Activated naive CD4-positive, alpha-beta T cell treated with anti-CD3 and anti-CD28 coated beads, Interleukin-2, amount 50 U/mL, for 24 hours (primary cell): ENCODE data around the gene CDH13.

Source experiments
- H3K27ac Mint-ChIP-seq: one replicate; pipeline ENCODE4 v1.8.0; 2021; ENCODE audit warnings: mild to moderate bottlenecking, mixed read lengths
- H3K27me3 Mint-ChIP-seq: one replicate; pipeline ENCODE4 v1.8.0; 2021; ENCODE audit warnings: mixed read lengths
- H3K36me3 Mint-ChIP-seq: one replicate; pipeline ENCODE4 v1.8.0; 2021; ENCODE audit warnings: mixed read lengths
- H3K4me1 Mint-ChIP-seq: one replicate; pipeline ENCODE4 v1.8.0; 2021; ENCODE audit warnings: mixed read lengths
- H3K4me3 Mint-ChIP-seq: one replicate; pipeline ENCODE4 v1.8.0; 2021; ENCODE audit warnings: mild to moderate bottlenecking, mixed read lengths
- H3K9me3 Mint-ChIP-seq: one replicate; pipeline ENCODE4 v1.8.0; 2021; ENCODE audit warnings: mixed read lengths

CDH13 gene

DNA sequence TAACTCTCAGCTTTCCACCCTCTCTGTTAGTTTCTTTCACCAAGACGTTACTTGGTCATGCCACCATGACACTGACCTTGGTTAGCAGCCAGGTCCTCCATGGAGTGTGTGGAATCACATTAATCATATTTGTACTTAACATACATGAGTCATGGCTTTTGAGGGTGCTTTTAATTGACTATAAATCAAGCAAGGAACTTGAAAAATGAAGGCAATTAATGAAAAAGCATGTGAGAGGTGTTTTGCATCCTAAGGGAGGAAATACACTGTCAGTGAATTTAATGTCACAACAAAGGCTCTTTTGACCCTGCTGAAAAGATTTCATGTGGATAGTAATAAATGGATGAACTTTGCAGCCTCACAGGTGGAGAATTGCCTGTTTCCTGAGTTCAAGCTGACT, 240.7 kb downstream of the CDH13 start:
- Mint-ChIP-seq H3K4me3 (no peak overlapping the region), H3K27me3 (no peaks in the 10 kb centered on the region), H3K9me3 (peaks cover 6% of the 10 kb centered on the region), H3K27ac (no peak overlapping the region), H3K4me1 (no peaks in the 10 kb centered on the region), H3K36me3 (no peaks in the 10 kb centered on the region)

- Mint-ChIP-seq H3K36me3 (no peaks in the 10 kb centered on the region), H3K9me3 (peaks cover 6% of the 10 kb centered on the region), H3K27ac (no peak overlapping the region), H3K4me1 (no peaks in the 10 kb centered on the region), H3K4me3 (no peak overlapping the region), H3K27me3 (no peaks in the 10 kb centered on the region)
Measured at GRCh38 chr16:82874271-82874670, 247.5 kb downstream of the CDH13 start.

GRCh38 chr16:82874672-82875071, 247.9 kb downstream of the CDH13 start:
- no peaks in the 10 kb centered on the region for H3K4me1 Mint-ChIP-seq
- no peak overlapping the region for H3K4me3 Mint-ChIP-seq
- H3K9me3 Mint-ChIP-seq, result peaks cover 6% of the 10 kb centered on the region
- H3K27ac Mint-ChIP-seq, result no peak overlapping the region
- H3K27me3 Mint-ChIP-seq, result no peaks in the 10 kb centered on the region
- no peaks in the 10 kb centered on the region for H3K36me3 Mint-ChIP-seq

GRCh38 chr16:82876951-82877350, 250.2 kb downstream of the CDH13 start:
- H3K4me3 Mint-ChIP-seq, result no peak overlapping the region
- H3K36me3 Mint-ChIP-seq, result no peaks in the 10 kb centered on the region
- H3K4me1 Mint-ChIP-seq, result no peaks in the 10 kb centered on the region
- no peaks in the 10 kb centered on the region for H3K9me3 Mint-ChIP-seq
- no peak overlapping the region for H3K27ac Mint-ChIP-seq
- H3K27me3 Mint-ChIP-seq, result no peaks in the 10 kb centered on the region

GRCh38 chr16:82878466-82878865, 251.7 kb downstream of the CDH13 start:
- no peak overlapping the region for H3K27ac Mint-ChIP-seq
- H3K36me3 Mint-ChIP-seq, result no peaks in the 10 kb centered on the region
- no peaks in the 10 kb centered on the region for H3K4me1 Mint-ChIP-seq
- H3K4me3 Mint-ChIP-seq, result no peak overlapping the region
- no peaks in the 10 kb centered on the region for H3K27me3 Mint-ChIP-seq
- H3K9me3 Mint-ChIP-seq, result no peaks in the 10 kb centered on the region

GRCh38 chr16:82880346-82880745, 253.6 kb downstream of the CDH13 start:
- H3K4me3 Mint-ChIP-seq, result no peak overlapping the region
- H3K9me3 Mint-ChIP-seq, result no peaks in the 10 kb centered on the region
- H3K4me1 Mint-ChIP-seq, result no peaks in the 10 kb centered on the region
- no peaks in the 10 kb centered on the region for H3K36me3 Mint-ChIP-seq
- H3K27ac Mint-ChIP-seq, result no peak overlapping the region
- H3K27me3 Mint-ChIP-seq, result no peaks in the 10 kb centered on the region

GRCh38 chr16:82881516-82881915, 254.7 kb downstream of the CDH13 start:
- H3K27ac Mint-ChIP-seq, result no peak overlapping the region
- no peaks in the 10 kb centered on the region for H3K9me3 Mint-ChIP-seq
- H3K27me3 Mint-ChIP-seq, result no peaks in the 10 kb centered on the region
- H3K36me3 Mint-ChIP-seq, result no peaks in the 10 kb centered on the region
- H3K4me1 Mint-ChIP-seq, result no peaks in the 10 kb centered on the region
- no peak overlapping the region for H3K4me3 Mint-ChIP-seq

- H3K27me3 Mint-ChIP-seq, result no peaks in the 10 kb centered on the region
Measured at GRCh38 chr16:82882226-82882625, 255.5 kb downstream of the CDH13 start.

DNA sequence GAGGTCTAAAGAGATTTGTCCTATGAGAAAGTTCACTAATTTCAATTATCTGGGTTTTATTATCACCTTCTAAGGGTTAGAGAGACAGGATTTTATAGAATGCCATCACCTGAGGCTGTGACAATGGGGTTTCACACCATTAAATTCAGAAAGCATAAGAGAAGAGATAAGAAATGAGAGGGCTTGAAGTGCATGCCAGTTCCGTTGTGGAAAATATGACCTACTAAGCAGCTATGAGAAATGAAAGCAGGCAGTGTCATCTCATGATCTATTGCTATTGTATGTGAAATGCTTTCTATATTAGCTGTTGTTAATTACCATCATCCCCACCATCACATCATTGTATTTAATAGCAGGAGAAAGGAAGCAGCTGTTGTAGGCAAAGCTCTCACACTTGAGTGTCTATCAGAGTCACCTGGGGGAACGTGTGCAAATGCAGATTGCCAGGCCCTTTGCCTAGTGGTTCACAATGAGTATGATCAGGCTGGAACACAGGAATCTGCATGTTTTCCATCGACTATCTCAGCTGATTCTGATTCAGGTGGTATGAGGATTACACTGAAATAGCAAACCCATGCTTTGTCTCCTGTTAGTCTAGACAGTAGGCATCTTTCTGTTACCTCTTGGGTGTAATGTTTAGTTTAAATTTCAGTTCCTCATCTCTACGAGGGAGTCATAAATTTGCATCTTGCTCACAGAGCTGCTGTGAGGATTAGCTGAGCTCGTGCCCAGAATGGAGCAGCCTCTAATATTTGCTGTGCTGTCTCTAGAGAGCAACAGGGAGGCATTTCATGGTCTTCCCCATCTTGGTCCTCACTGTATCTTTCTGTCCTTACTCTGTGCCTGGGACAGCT, 256.4 kb downstream of the CDH13 start:
- no peak overlapping the region for H3K4me3 Mint-ChIP-seq
- H3K27ac Mint-ChIP-seq, result no peak overlapping the region
- H3K27me3 Mint-ChIP-seq, result no peaks in the 10 kb centered on the region
- H3K4me1 Mint-ChIP-seq, result no peaks in the 10 kb centered on the region
- no peaks in the 10 kb centered on the region for H3K36me3 Mint-ChIP-seq
- H3K9me3 Mint-ChIP-seq, result no peaks in the 10 kb centered on the region

More at GRCh38 chr16:82882226-82882625, 255.5 kb downstream of the CDH13 start:
- H3K9me3 Mint-ChIP-seq, result no peaks in the 10 kb centered on the region
- no peaks in the 10 kb centered on the region for H3K36me3 Mint-ChIP-seq
- H3K4me3 Mint-ChIP-seq, result no peak overlapping the region
- no peak overlapping the region for H3K27ac Mint-ChIP-seq
- no peaks in the 10 kb centered on the region for H3K4me1 Mint-ChIP-seq

- Mint-ChIP-seq H3K4me3 (no peak overlapping the region), H3K9me3 (no peaks in the 10 kb centered on the region), H3K4me1 (no peaks in the 10 kb centered on the region), H3K27me3 (no peaks in the 10 kb centered on the region), H3K36me3 (no peaks in the 10 kb centered on the region), H3K27ac (no peak overlapping the region)
Measured at GRCh38 chr16:82884320-82884898, 257.6 kb downstream of the CDH13 start.

GRCh38 chr16:82886146-82886545, 259.4 kb downstream of the CDH13 start:
- no peaks in the 10 kb centered on the region for H3K27me3 Mint-ChIP-seq
- H3K27ac Mint-ChIP-seq, result no peak overlapping the region
- no peaks in the 10 kb centered on the region for H3K9me3 Mint-ChIP-seq
- no peaks in the 10 kb centered on the region for H3K4me1 Mint-ChIP-seq
- H3K4me3 Mint-ChIP-seq, result no peak overlapping the region
- no peaks in the 10 kb centered on the region for H3K36me3 Mint-ChIP-seq

DNA sequence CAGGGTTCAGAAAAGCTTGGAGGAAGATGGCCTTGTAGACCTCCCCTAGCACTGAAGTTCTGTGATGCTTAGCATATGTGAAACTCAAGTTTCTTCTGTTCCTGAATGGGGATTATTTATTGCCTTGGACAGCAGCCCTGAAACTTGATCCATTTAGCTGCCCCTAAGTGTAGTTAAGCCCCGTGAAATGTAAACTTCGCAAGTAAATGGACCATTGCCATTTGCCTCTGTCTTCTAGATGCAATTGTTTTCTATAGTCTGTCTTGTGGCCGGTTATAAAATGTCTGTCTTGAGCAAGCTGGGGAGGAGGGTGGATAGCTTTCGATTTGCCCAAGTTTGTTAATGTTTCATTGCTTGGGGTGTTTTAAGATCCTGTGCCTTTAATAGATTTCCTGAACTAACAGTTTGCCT, 261.8 kb downstream of the CDH13 start:
- H3K9me3 Mint-ChIP-seq, result no peaks in the 10 kb centered on the region
- H3K4me1 Mint-ChIP-seq, result no peaks in the 10 kb centered on the region
- no peaks in the 10 kb centered on the region for H3K27me3 Mint-ChIP-seq
- no peaks in the 10 kb centered on the region for H3K36me3 Mint-ChIP-seq
- H3K27ac Mint-ChIP-seq, result no peak overlapping the region
- H3K4me3 Mint-ChIP-seq, result no peak overlapping the region

DNA sequence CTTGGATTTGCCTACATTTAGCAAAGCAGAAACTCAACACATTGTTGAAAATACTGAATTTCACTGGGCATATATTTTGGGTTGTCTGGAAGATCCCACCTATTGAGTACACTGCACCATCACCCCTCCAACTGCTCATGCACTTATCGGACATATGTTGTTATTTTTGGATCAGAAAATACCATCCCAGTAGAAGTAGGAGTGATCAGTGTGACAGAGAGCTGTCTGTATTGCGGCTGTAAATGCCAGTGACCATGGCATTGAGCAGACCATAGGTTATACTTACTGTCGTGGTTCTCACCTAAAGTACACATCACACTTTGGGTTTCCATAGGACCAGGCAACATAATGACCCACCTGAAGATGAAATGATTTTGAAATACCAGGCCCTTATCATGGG, 264.7 kb downstream of the CDH13 start:
- H3K27me3 Mint-ChIP-seq, result no peaks in the 10 kb centered on the region
- H3K9me3 Mint-ChIP-seq, result peaks cover 4% of the 10 kb centered on the region
- no peaks in the 10 kb centered on the region for H3K36me3 Mint-ChIP-seq
- no peak overlapping the region for H3K27ac Mint-ChIP-seq
- H3K4me3 Mint-ChIP-seq, result no peak overlapping the region
- no peaks in the 10 kb centered on the region for H3K4me1 Mint-ChIP-seq

DNA sequence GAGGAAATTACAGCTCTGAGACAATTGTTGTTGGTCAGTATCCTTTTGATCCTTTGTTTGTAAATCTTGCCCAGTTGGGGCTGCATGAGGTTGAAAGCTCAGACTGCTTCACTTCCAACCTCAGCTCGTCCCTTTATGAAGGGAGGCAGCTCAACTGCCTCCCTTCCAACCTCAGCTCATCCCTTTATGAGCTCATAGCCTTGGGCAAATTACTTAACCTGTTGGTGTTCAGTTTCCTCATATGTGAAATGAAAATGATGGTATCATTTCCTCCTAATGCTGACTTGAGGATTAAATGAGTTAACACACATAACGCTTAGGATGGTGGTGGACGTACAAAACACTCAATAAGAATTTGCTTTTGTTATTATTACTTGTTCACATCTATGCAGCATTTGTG, 265.1 kb downstream of the CDH13 start:
- Mint-ChIP-seq H3K4me3 (no peak overlapping the region), H3K4me1 (no peaks in the 10 kb centered on the region), H3K27me3 (no peaks in the 10 kb centered on the region), H3K36me3 (no peaks in the 10 kb centered on the region), H3K27ac (no peak overlapping the region), H3K9me3 (peaks cover 4% of the 10 kb centered on the region)

DNA sequence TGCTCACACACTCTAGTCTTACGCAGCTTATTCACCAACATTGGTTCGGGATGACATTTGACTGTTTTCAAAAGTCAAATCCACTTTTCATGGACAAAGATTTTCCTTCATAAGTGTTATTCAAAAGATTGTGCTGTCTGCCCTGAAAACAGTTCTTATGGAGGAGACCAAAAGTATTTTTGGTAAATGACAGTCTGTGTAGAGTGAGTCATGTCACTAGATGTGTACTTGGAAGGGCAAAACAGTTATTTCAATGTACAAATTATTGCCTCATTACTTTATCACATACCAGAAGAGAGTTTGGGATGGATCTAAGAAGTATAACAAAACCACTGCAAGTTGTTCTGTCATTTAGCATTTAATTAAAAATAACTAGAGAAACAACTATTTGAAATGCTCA, 265.6 kb downstream of the CDH13 start:
- Mint-ChIP-seq H3K4me1 (no peaks in the 10 kb centered on the region), H3K9me3 (peaks cover 4% of the 10 kb centered on the region), H3K4me3 (no peak overlapping the region), H3K27ac (no peak overlapping the region), H3K27me3 (no peaks in the 10 kb centered on the region), H3K36me3 (no peaks in the 10 kb centered on the region)

- no peaks in the 10 kb centered on the region for H3K27me3 Mint-ChIP-seq
- no peaks in the 10 kb centered on the region for H3K36me3 Mint-ChIP-seq
- H3K4me1 Mint-ChIP-seq, result no peaks in the 10 kb centered on the region
- no peak overlapping the region for H3K4me3 Mint-ChIP-seq
- H3K27ac Mint-ChIP-seq, result no peak overlapping the region
- peaks cover 4% of the 10 kb centered on the region for H3K9me3 Mint-ChIP-seq
Measured at GRCh38 chr16:82895843-82896242, 269.1 kb downstream of the CDH13 start.
